HG03108 (cell line): ENCODE data around the gene MAPK11.

Source experiments
- ATAC-seq: cut with Tn5 transposase; IDR thresholded peaks from one replicate; pipeline ENCODE4 v1.9.1; 2021; ENCODE audit warnings: moderate library complexity; ENCODE audit not compliant: unreplicated experiment

The MAPK11 gene

GRCh38 chr22:50250555-50251476, 19.4 kb downstream of the MAPK11 start, which contains the start of gene HDAC10:
Gene HDAC10 (minus strand): TSS chr22:50251265. CDS start chr22:50251032, 233 bp downstream.
- ATAC-seq = peak; percentile 56

GRCh38 chr22:50250249-50250554, 20.0 kb downstream of the MAPK11 start:
- ATAC-seq = no peak

GRCh38 chr22:50249341-50250248, 20.6 kb downstream of the MAPK11 start:
- ATAC-seq = no peak

- ATAC-seq = no peak
These were observed 21.7 kb downstream of the MAPK11 start for GRCh38 chr22:50248196-50249081.

- no peak for ATAC-seq
These were observed 22.4 kb downstream of the MAPK11 start for GRCh38 chr22:50247748-50248147.

- ATAC-seq = no peak
These were observed 23.7 kb downstream of the MAPK11 start for GRCh38 chr22:50246242-50247175.

- ATAC-seq = no peak
These were observed 24.7 kb downstream of the MAPK11 start for GRCh38 chr22:50245214-50246072.

GRCh38 chr22:50244420-50245213, 25.6 kb downstream of the MAPK11 start, which contains the start of gene TUBGCP6:
Gene TUBGCP6 (minus strand): TSS chr22:50245023. CDS start chr22:50244459, 564 bp downstream.
- peak; percentile 51 for ATAC-seq

GRCh38 chr22:50243685-50244419, 26.3 kb downstream of the MAPK11 start:
- peak; percentile 3 for ATAC-seq

GRCh38 chr22:50242406-50242949, 27.7 kb downstream of the MAPK11 start:
- no peak for ATAC-seq

GRCh38 chr22:50238755-50239154, 31.4 kb downstream of the MAPK11 start:
- ATAC-seq = no peak

GRCh38 chr22:50236731-50237409, 33.3 kb downstream of the MAPK11 start:
- ATAC-seq = no peak

GRCh38 chr22:50233223-50233622, 37.0 kb downstream of the MAPK11 start:
- no peak for ATAC-seq

GRCh38 chr22:50232481-50233151, 37.6 kb downstream of the MAPK11 start:
- ATAC-seq = no peak

GRCh38 chr22:50229370-50229769, 40.8 kb downstream of the MAPK11 start:
- no peak for ATAC-seq

- ATAC-seq = no peak
These were observed 41.8 kb downstream of the MAPK11 start for GRCh38 chr22:50228366-50228765.
